ENCODE results near the gene GPN2.

- TF ChIP-seq CTCF (IDR thresholded peaks at IDR 0.05) = no peak
- no peak for TF ChIP-seq POLR2A (IDR thresholded peaks at IDR 0.05)
These were observed 31.1 kb upstream of the GPN2 start for GRCh38 chr1:26921126-26921539.
